ENCODE results near the gene BMPER.

BMPER gene

DNA sequence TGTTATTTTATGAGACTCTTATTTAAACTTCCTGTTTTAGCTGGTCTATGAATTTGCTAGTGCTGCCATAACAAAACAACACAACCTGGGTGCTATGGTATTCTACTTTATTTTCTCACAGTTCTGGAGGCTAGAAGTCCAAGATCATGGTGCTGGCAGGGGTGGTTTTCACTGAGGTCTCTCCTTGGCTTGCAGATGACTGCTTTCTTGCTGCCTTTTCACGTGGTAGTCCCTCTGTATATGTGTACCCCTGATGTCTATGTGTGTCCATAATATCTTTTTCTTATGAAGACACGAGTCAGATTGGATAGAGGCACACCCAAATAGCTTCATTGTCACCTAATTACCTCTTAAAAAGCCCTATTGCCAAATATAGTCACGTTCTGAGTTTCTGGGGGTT is 270.5 kb downstream of the BMPER start:
- no peak for DNase-seq (ENCODE audit: low read depth, low spot score)

DNA sequence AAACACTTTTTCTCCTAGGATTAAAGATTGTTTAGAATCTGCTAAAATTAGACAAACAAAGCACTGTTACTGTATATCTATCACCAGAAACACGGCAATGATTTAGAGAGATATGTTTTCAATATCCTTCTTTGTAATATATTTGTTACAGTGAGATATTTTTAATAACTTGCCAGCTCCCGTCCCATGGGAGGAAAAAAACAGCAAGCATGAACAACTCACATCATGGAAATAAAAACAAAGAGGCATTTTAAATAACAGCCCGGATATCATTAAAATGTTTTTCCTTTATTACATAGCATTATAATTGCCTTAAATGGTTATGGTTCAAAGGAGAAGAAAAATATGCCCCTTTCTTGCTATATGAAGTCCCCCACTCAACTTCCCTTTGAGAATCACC is 272.1 kb downstream of the BMPER start:
- no peak for DNase-seq (ENCODE audit: low read depth, low spot score)

DNA sequence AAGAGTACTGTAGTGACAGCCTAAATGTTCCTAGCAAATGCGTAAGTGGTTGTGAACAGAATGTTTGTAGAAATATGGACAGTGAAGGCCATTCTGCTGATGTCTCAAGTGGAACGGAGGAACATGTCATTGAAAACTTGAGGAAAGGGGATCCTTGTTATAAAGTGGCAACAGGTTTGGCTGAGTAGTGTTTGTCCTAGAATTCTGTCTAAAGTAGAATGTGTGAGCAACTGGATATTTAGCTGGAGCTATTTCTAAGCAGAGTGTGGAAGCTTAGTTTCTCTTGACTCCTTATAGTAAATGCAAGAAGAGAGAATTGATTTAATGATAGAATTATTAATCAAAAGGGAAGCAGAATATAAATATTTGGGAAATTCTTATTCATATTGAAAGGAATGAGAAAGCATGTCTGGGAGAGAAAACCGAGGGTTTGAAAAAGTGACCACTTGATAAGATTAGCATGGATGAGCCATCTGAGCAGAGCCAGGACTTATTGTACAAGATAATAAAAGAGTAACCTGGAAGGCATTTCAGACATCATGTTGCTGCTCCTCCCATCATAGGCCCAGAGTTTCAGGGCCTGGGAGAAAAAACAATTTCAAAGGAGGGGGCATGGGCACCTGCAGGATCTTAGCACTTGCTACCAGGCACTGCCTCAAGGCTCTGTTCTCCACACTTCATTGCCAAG is 276.1 kb downstream of the BMPER start:
- DNase-seq (ENCODE audit: low read depth, low spot score): no peak

DNA sequence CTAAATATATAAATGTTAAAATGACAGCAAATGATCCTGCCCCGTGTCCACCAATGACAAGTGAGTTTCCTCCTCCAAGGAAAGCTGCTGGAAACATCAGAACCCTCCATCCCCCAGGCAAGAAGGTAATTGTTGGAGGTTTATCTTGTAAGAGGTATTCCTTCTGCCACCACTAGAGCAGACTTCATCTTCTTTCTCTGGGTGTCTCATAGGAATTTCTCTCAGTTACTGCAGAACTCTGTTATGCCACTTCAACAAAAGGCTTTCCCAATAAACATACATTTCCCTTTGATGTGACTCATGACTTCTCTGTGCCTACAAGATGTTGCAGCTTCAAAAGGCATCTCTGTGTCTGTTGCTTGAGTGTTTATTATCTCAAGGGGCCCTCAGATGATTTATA is 279.1 kb downstream of the BMPER start:
- DNase-seq (ENCODE audit: low read depth, low spot score): no peak

DNA sequence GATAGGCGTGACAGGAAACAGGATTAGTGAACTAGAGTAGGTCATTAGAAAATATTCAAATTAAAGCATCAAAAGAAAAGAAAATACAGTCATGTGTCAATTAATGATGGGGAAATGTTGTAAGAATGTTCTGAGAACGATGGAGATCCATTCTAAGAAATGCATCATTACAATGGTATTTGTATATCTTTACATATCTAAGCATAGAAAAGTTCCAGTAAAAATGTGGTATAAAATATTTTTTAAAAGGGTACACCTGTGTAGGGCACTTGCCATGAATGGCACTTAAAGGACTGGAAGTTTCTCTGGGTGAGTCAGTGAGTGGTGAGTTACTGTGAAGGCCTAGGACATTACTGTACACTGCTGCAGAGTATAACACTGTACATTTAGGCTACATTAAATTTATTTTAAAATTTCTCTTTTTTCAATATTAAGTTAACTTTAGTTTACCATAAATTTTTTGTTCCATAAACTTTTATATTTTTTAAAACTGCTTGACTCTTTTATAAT is 282.5 kb downstream of the BMPER start:
- no peak for DNase-seq (ENCODE audit: low read depth, low spot score)

DNA sequence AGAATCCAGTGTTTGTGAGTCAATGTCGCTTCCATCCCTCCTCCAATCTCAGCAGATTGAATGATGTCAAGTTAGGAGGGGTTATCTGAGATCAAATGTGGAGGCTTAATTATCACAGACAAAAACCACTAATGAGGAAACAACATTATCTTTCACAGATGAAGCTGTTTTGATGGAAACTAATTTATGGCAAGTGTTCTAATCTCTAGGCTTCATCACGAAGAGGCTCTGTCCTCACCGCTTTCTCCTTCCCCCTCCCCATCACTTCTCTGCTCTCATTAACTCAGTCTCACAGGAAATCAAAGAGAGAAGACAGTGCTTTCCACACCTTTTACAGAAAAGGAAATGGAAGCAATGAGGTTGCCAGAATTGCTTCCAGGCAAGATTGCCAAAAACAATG is 283.7 kb downstream of the BMPER start:
- no peak for DNase-seq (ENCODE audit: low read depth, low spot score)

DNA sequence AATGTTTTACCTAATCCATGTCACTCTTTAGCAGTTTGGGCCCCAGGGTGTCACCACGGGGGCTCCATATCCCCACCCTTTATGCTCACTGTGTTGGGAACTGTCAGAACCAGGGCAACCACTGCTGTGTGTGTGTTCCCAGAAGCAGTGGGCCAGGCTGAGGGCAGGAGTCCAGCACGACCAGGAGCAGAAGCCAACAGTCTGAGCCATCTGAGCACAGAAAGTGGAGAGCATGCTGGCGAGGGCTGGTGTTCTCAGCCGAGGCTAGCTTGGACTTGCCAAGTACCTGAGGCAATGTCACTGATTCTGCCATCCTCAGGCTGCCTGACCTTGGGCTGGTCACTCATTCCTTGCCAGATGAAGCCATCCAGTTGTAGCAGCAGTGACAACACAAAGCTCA is 285.0 kb downstream of the BMPER start:
- DNase-seq (ENCODE audit: low read depth, low spot score): no peak

DNA sequence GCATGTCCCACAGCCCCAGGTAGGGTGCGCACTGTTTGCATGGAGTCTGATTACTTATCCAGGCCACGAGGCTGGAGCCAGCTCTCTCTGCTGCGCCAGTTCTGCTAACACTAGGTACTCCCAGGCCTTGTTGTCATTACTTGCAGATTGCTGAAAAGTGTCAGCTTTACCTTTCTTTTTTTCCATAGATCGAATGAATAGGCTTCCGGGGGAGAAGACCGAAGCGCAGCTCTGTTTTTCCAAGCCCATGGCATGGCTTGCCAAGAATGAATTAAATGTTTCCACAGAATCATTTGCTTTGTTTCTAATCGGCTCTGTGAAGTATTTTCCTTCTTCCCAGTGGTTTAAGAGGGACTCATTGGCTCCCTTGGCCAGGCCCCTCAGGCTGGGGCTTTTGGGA is 285.8 kb downstream of the BMPER start:
- DNase-seq (ENCODE audit: low read depth, low spot score): no peak

DNA sequence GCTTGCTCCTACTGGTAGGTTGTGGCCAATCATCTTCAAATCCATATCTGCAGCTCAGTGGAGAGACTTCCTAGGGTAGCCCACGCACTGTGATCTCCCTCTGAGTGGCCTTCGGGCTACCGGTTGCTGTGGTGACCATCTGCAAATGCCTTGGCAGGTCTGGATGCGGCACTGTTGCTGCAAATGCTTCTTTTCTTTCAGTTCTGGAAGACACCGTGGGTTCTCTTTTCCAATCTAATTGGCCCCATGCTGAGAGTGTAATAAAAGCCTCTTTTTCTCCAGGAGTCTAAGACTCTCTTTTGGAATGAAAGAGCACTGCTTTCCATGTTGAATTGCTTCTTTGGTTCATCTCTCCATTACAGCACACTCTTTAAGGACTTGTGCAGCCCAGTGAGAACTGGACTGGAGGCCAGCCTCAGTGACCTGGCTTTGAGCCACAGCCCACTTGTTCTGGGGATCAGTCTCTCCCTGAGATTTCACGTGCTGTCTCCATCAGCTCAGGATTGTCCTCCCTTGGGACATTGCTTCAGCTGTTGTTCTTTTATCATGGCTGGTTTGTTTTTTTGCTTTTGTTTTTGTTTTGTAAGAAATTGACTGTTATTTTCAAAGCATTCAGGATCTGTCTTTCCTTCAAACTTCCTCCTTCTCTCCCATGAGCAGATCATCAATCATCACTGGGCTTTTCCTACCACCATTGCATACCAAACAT is 286.6 kb downstream of the BMPER start:
- no peak for DNase-seq (ENCODE audit: low read depth, low spot score)

DNA sequence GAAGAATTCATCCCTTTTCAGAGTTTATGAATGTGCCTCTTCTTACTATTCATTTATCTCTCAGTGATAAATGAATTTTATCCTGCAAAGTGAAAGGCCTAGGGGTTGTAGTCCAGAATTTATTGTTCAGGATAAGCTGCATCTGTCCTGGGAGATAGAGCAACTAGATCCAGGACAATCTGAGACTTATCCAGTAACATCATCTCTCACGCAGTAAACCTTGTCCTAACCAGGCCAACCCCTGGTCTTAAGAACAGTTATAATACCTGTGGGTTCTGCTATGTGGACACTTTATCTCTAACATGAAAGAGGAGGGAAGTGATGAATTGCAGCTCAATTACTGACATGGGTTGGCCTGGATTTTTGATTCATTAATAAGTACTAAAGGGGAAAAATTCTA is 287.6 kb downstream of the BMPER start:
- no peak for DNase-seq (ENCODE audit: low read depth, low spot score)

DNA sequence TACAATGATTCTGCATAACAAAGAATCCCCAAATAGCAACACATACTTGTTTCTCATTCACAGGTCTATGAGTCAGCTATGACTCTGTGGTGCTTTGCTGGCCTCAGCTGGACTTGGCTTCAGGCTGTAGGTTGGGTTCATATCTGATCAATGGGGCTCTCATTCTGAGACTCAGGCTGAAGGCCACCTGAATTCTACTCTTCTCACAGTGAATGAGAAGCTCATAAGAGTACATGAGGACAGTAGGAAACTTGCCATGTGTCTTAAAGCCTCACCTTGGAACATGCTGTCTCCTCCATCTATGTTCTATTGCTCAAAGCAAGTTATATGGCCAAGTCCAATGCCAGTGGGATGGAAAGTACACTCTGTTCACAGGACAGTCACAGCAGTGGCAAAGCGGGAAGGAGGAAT is 292.9 kb downstream of the BMPER start:
- DNase-seq (ENCODE audit: low read depth, low spot score): no peak
